Endothelial cell (in vitro differentiated cells): ENCODE data around the gene EGFL7. TPM values are rescaled to one million over a fixed set of nuclear protein-coding genes. Genes with fewer than 3 reads are reported as not detected.
A peak's percentile ranks its signal among the peaks of the same experiment; 100 is the strongest.

ENCODE experiments used
- DNase-seq: peaks from one replicate; pipeline ENCODE4 v3.0.0; 2021; ENCODE audit warnings: low spot score
- H3K27ac Mint-ChIP-seq: one replicate; pipeline ENCODE4 v1.8.0; 2021; ENCODE audit warnings: mixed read lengths, inconsistent platforms; ENCODE audit not compliant: unreplicated experiment
- H3K27me3 Mint-ChIP-seq: one replicate; pipeline ENCODE4 v1.8.0; 2021; ENCODE audit warnings: mild to moderate bottlenecking, moderate library complexity, mixed read lengths, inconsistent platforms; ENCODE audit not compliant: unreplicated experiment
- H3K36me3 Mint-ChIP-seq: one replicate; pipeline ENCODE4 v1.8.0; 2021; ENCODE audit warnings: mild to moderate bottlenecking, low read depth, mixed read lengths, inconsistent platforms; ENCODE audit not compliant: unreplicated experiment
- H3K4me1 Mint-ChIP-seq: one replicate; pipeline ENCODE4 v1.8.0; 2021; ENCODE audit warnings: mild to moderate bottlenecking, mixed read lengths, inconsistent platforms; ENCODE audit not compliant: unreplicated experiment
- H3K4me3 Mint-ChIP-seq: one replicate; pipeline ENCODE4 v1.8.0; 2021; ENCODE audit warnings: mild to moderate bottlenecking, mixed read lengths, inconsistent platforms; ENCODE audit not compliant: unreplicated experiment
- H3K9me3 Mint-ChIP-seq: one replicate; pipeline ENCODE4 v1.8.0; 2021; ENCODE audit warnings: mixed read lengths, inconsistent platforms; ENCODE audit not compliant: unreplicated experiment
- CTCF ChIP-seq: fragments of 200-600 bp; sonication (generic); IDR thresholded peaks from one replicate; pipeline ENCODE4 v1.5.0; 2021; ENCODE audit warnings: antibody characterized with exemption; ENCODE audit not compliant: unreplicated experiment
- total RNA-seq: library from RNA; stranded (reverse); fragmentation: NEBNext Ultra II Directional; extraction: Animal tissue kit (Norgen Biotek cat#: 25700); gene quantifications from one replicate; pipeline ENCODE4 v1.2.1, GENCODE V29; 2021; ENCODE audit not compliant: unreplicated experiment

EGFL7 gene
- total RNA-seq, 1 donor from 2014 or later = 945 TPM

- Mint-ChIP-seq H3K9me3 (no peaks in the 10 kb centered on the region), H3K4me3 (peak overlapping the region; percentile 83), H3K36me3 (peaks cover 5% of the 10 kb centered on the region), H3K27ac (peak overlapping the region; percentile 61), H3K4me1 (peaks cover 11% of the 10 kb centered on the region), H3K27me3 (peaks cover 26% of the 10 kb centered on the region)
- TF ChIP-seq CTCF = no peak
- peak; percentile 9 for DNase-seq
These were observed 25.8 kb downstream of the EGFL7 start for GRCh38 chr9:136688274-136689107.

GRCh38 chr9:136689108-136689460, 26.4 kb downstream of the EGFL7 start:
- no peak for DNase-seq
- Mint-ChIP-seq H3K27me3 (peaks cover 21% of the 10 kb centered on the region), H3K4me1 (peaks cover 11% of the 10 kb centered on the region), H3K36me3 (peaks cover 2% of the 10 kb centered on the region), H3K27ac (peak overlapping the region; percentile 61), H3K9me3 (no peaks in the 10 kb centered on the region), H3K4me3 (peak overlapping the region; percentile 83)
- no peak for TF ChIP-seq CTCF

- Mint-ChIP-seq H3K9me3 (no peaks in the 10 kb centered on the region), H3K4me1 (peaks cover 11% of the 10 kb centered on the region), H3K36me3 (no peaks in the 10 kb centered on the region), H3K27ac (peak overlapping the region; percentile 2), H3K4me3 (peak overlapping the region; percentile 60), H3K27me3 (peaks cover 13% of the 10 kb centered on the region)
- TF ChIP-seq CTCF = no peak
- no peak for DNase-seq
These were observed 27.5 kb downstream of the EGFL7 start for GRCh38 chr9:136690104-136690805.

- Mint-ChIP-seq H3K27ac (no peak overlapping the region), H3K4me1 (peaks cover 11% of the 10 kb centered on the region), H3K4me3 (no peak overlapping the region), H3K9me3 (no peaks in the 10 kb centered on the region), H3K27me3 (peaks cover 8% of the 10 kb centered on the region), H3K36me3 (no peaks in the 10 kb centered on the region)
- TF ChIP-seq CTCF = no peak
- no peak for DNase-seq
These were observed 28.1 kb downstream of the EGFL7 start for GRCh38 chr9:136690806-136691261.
